Stimulated activated CD4-positive, alpha-beta T cell treated with anti-CD3 and anti-CD28 coated beads, TNF-alpha, amount 100 ng/mL, for 24 hours (primary cell): Measurements from ENCODE around the gene CMKLR1.

ENCODE experiments used
- DNase-seq, 3 experiments: peaks; one replicate each; pipeline ENCODE4 v3.0.0-alpha.2; 2020; ENCODE audit warnings: low read depth in 3 of 3

Gene CMKLR1

GRCh38 chr12:108317308-108318234 is 21.5 kb downstream of the CMKLR1 start:
- DNase-seq = no peak

- DNase-seq = no peak
These were observed 22.7 kb downstream of the CMKLR1 start for GRCh38 chr12:108316176-108317086.

- no peak for DNase-seq
These were observed 23.5 kb downstream of the CMKLR1 start for GRCh38 chr12:108315486-108316105.

GRCh38 chr12:108313606-108314351 is 25.3 kb downstream of the CMKLR1 start:
- no peak for DNase-seq

- no peak for DNase-seq
These were observed 25.9 kb downstream of the CMKLR1 start for GRCh38 chr12:108313241-108313605.

GRCh38 chr12:108312693-108313189 is 26.4 kb downstream of the CMKLR1 start:
- no peak for DNase-seq

- DNase-seq = no peak
These were observed 26.9 kb downstream of the CMKLR1 start for GRCh38 chr12:108312073-108312659.

GRCh38 chr12:108311605-108312004 is 27.5 kb downstream of the CMKLR1 start:
- no peak for DNase-seq

GRCh38 chr12:108310489-108310888 is 28.6 kb downstream of the CMKLR1 start:
- DNase-seq = no peak

- no peak for DNase-seq
These were observed 29.3 kb downstream of the CMKLR1 start for GRCh38 chr12:108309674-108310312.

GRCh38 chr12:108308395-108309085 is 30.6 kb downstream of the CMKLR1 start:
- no peak for DNase-seq

- DNase-seq = no peak
These were observed 32.1 kb downstream of the CMKLR1 start for GRCh38 chr12:108307006-108307405.

GRCh38 chr12:108306506-108306905 is 32.6 kb downstream of the CMKLR1 start:
- no peak for DNase-seq

- no peak for DNase-seq
These were observed 33.1 kb downstream of the CMKLR1 start for GRCh38 chr12:108305991-108306501.

GRCh38 chr12:108305520-108305919 is 33.6 kb downstream of the CMKLR1 start:
- DNase-seq = peak in 1 of 3 experiments; percentile 3

- DNase-seq = no peak
These were observed 34.5 kb downstream of the CMKLR1 start for GRCh38 chr12:108304633-108305032.

- DNase-seq = no peak
These were observed 35.4 kb downstream of the CMKLR1 start for GRCh38 chr12:108303703-108304102.

- DNase-seq = no peak
These were observed 36.5 kb downstream of the CMKLR1 start for GRCh38 chr12:108302403-108303311.
